H1 (cell line): ENCODE measurements around the gene SEC11A. TPM values are rescaled to one million over a fixed set of nuclear protein-coding genes. Genes with fewer than 3 reads are reported as not detected.

Source experiments
- BCL11A ChIP-seq, 2 experiments: IDR thresholded peaks; one replicate each; pipeline ENCODE4 v1.6.1; 2011; ENCODE audit warnings: low read depth in 2 of 2, low read length in 2 of 2, mild to moderate bottlenecking in 2 of 2
- BRCA1 ChIP-seq: IDR thresholded peaks from 2 replicates; pipeline ENCODE4 v1.6.1; 2012; ENCODE audit warnings: low read depth, low read length, improper control_type of control experiment
- CHD2 ChIP-seq: IDR thresholded peaks from 2 replicates; pipeline ENCODE4 v1.6.1; 2012; ENCODE audit warnings: low read length, improper control_type of control experiment
- CREB1 ChIP-seq: IDR thresholded peaks from 2 replicates; pipeline ENCODE4 v1.6.1; 2012; ENCODE audit warnings: inconsistent platforms
- EP300 ChIP-seq, 2 experiments: IDR thresholded peaks; 1 replicate in 1 of 2; 2 replicates in 1 of 2; pipeline ENCODE4 v1.6.1; 2011 to 2012; ENCODE audit warnings: low read depth in 2 of 2, low read length in 2 of 2, mild to moderate bottlenecking in 2 of 2, borderline replicate concordance in 1 of 2, inconsistent platforms in 1 of 2, moderate library complexity in 1 of 2
- EZH2 ChIP-seq: fragments of 200-600 bp; sonication (generic); IDR thresholded peaks from 2 replicates; pipeline ENCODE4 v1.7.1; 2012; ENCODE audit warnings: low read depth, mild to moderate bottlenecking, moderate library complexity, low read length, inconsistent platforms; ENCODE audit not compliant: severe bottlenecking
- GTF2F1 ChIP-seq: IDR thresholded peaks from 2 replicates; pipeline ENCODE4 v1.6.1; 2012; ENCODE audit warnings: low read depth, low read length, improper control_type of control experiment, borderline replicate concordance
- HDAC6 ChIP-seq: IDR thresholded peaks from one replicate; pipeline ENCODE4 v1.7.1; 2012; ENCODE audit warnings: low read depth, mild to moderate bottlenecking, inconsistent platforms, low read length, moderate library complexity
- JUN ChIP-seq: IDR thresholded peaks from 2 replicates; pipeline ENCODE4 v1.6.1; 2011; ENCODE audit warnings: low read depth, mild to moderate bottlenecking, improper control_type of control experiment, low read length
- KDM1A ChIP-seq: fragments of 200-600, 300-600 bp; sonication (generic); IDR thresholded peaks from 2 replicates; pipeline ENCODE4 v1.7.1; 2016; ENCODE audit warnings: mild to moderate bottlenecking, low read length, borderline replicate concordance
- PHF8 ChIP-seq: fragments of 200-600 bp; sonication (generic); conservative IDR thresholded peaks from 2 replicates; pipeline ENCODE4 v1.7.1; 2012; ENCODE audit warnings: low read depth, mild to moderate bottlenecking, inconsistent platforms, low read length, moderate library complexity
- POLR2A ChIP-seq, 2 experiments: IDR thresholded peaks; 1 replicate in 1 of 2; 2 replicates in 1 of 2; pipeline ENCODE4 v1.6.1; 2011; ENCODE audit warnings: low read depth in 2 of 2, low read length in 2 of 2, mild to moderate bottlenecking in 2 of 2; ENCODE audit errors: control extremely low read depth in 1 of 2
- POLR2AphosphoS5 ChIP-seq: IDR thresholded peaks from 2 replicates; pipeline ENCODE4 v1.6.1; 2011; ENCODE audit warnings: low read depth, low read length
- RAD21 ChIP-seq, 2 experiments: IDR thresholded peaks in 1 of 2; conservative IDR thresholded peaks in 1 of 2; 2 replicates each; pipeline ENCODE4 v1.6.1; 2011; ENCODE audit warnings: low read depth in 2 of 2, low read length in 2 of 2, improper control_type of control experiment in 1 of 2, inconsistent platforms in 1 of 2, mild to moderate bottlenecking in 1 of 2, moderate library complexity in 1 of 2
- RBBP5 ChIP-seq: IDR thresholded peaks from 2 replicates; pipeline ENCODE4 v1.7.1; 2012; ENCODE audit warnings: low read depth, mild to moderate bottlenecking, inconsistent platforms, low read length, moderate library complexity, borderline replicate concordance
- SIRT6 ChIP-seq: IDR thresholded peaks from one replicate; pipeline ENCODE4 v1.7.1; 2012; ENCODE audit warnings: low read length, inconsistent platforms
- SIX5 ChIP-seq: IDR thresholded peaks from 2 replicates; pipeline ENCODE4 v1.6.1; 2011; ENCODE audit warnings: mild to moderate bottlenecking, low read depth, low read length
- TAF1 ChIP-seq: IDR thresholded peaks from 2 replicates; pipeline ENCODE4 v1.6.1; 2011; ENCODE audit warnings: mild to moderate bottlenecking, low read depth, low read length
- polyA plus RNA-seq, 7 experiments: library from polyadenylated mRNA; depleted of rRNA in 3 of 7; stranded (reverse) in 5 of 7; unstranded in 2 of 7; fragments of >200 nt in 5 of 7; fragments of 200-250 nt in 2 of 7; gene quantifications; 1 replicate in 5 of 7; 2 replicates in 1 of 7; 4 replicates in 1 of 7; pipeline versions ENCODE4 v1.2.1 to v1.2.3, GENCODE V29; 2011 to 2013; ENCODE audit warnings: missing spikeins in 2 of 7, mixed read lengths in 2 of 7
- total RNA-seq: library from RNA; stranded (reverse); fragmentation: NEBNext Ultra II Directional; extraction: Animal tissue kit (Norgen Biotek cat#: 25700); gene quantifications from 2 replicates; pipeline ENCODE4 v1.2.1, GENCODE V29; 2021
- TF ChIP-seq, protein P1 (sequence below): IDR thresholded peaks from 2 replicates; pipeline ENCODE4 v1.6.1; 2012; ENCODE audit warnings: low read length, inconsistent platforms
- TF ChIP-seq, protein P2 (sequence below), 3 experiments: IDR thresholded peaks; 1 replicate in 2 of 3; 2 replicates in 1 of 3; pipeline versions ENCODE4 v1.5.1 to v1.6.1; 2011; ENCODE audit warnings: low read length in 3 of 3, mild to moderate bottlenecking in 3 of 3, inconsistent platforms in 2 of 3, low read depth in 1 of 3, moderate library complexity in 1 of 3; ENCODE audit not compliant: insufficient read depth in 1 of 3; ENCODE audit errors: control extremely low read depth in 1 of 3

SEC11A gene
- total and polyA plus RNA-seq, 2 of the 8 experiments (the other 6 are each of a cell fraction or from before 2014, with no cell fraction given) = 268 to 316 TPM

DNA sequence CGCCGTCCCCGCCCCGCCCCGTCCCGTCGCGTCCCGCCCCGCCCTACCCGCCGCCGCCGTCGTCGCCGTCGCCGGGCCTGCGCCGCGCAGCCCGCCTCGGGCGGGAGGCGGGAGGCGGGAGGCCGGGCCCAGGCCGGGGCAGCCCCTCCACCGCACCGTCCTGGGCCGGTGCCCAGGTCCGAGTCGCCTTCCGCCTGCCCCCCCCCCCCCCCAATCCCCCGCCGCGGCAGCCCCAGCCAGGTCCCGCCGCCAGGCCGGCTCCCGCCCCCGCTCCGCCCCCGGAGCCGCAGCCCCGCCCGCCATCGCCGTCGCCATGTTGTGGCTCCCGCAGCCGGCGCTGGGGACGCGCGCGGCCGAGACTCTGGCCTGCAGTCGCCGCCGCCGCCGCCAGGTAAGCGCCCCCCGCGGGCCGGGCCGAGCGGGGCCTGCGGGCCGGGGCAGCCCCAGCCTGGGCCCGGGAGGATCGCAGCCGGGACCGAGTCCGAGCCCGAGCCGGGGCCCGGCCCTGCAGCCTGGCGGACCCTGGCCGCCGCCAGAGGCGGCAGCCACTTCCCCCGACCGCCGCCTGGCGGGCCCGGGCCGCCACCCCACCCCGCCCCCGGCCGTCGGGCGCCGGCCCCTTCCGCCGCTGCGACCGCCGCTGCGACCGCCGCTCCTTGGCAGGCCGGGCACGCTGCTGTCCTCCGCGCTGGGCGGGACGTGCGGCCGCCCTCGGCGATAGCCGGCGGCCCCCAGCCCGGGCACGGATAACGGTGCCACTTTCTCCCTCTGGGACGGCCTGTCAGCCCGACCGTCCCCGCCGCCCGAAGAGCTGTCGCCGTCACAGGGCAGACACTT lies 32.6 kb upstream of the SEC11A start, which contains the start of gene ZNF592 (continued):
- TF ChIP-seq GTF2F1 (no peak), SIX5 (no peak), JUN (no peak), PHF8 (peak; percentile 72), SIRT6 (no peak), RAD21 (IDR thresholded peaks at IDR 0.05 in 1 of 2, conservative IDR thresholded peaks at IDR 0.05 in 1 of 2; ENCODE audit: low read depth in 2 of 2, low read length in 2 of 2) (peak in 1 of 2 experiments; percentile 16; a peak in 1 of 4 replicates), HDAC6 (no peak), CREB1 (no peak), RBBP5 (no peak), EP300 (IDR thresholded peaks at IDR 0.05; ENCODE audit: borderline replicate concordance in 1 of 2, low read depth in 2 of 2, low read length in 2 of 2) (0 out of 3 replicates have a peak, but pooled peaks of 1 of the 2 experiments have one; percentile 23), POLR2AphosphoS5 (no peak), CHD2 (no peak), BRCA1 (no peak), EZH2 (no peak), POLR2A (IDR thresholded peaks at IDR 0.05; ENCODE audit: control extremely low read depth in 1 of 2, low read depth in 2 of 2, low read length in 2 of 2) (peak in 1 of 2 experiments; percentile 54; a peak in 2 of 3 replicates), KDM1A (no peak), BCL11A (IDR thresholded peaks at IDR 0.05; ENCODE audit: low read depth in 2 of 2, low read length in 2 of 2) (no peak), TAF1 (0 out of 2 replicates have a peak, but pooled peaks have one; percentile 44)
- TF ChIP-seq, protein P1, sequence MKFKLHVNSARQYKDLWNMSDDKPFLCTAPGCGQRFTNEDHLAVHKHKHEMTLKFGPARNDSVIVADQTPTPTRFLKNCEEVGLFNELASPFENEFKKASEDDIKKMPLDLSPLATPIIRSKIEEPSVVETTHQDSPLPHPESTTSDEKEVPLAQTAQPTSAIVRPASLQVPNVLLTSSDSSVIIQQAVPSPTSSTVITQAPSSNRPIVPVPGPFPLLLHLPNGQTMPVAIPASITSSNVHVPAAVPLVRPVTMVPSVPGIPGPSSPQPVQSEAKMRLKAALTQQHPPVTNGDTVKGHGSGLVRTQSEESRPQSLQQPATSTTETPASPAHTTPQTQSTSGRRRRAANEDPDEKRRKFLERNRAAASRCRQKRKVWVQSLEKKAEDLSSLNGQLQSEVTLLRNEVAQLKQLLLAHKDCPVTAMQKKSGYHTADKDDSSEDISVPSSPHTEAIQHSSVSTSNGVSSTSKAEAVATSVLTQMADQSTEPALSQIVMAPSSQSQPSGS = no peak
- TF ChIP-seq, protein P2, sequence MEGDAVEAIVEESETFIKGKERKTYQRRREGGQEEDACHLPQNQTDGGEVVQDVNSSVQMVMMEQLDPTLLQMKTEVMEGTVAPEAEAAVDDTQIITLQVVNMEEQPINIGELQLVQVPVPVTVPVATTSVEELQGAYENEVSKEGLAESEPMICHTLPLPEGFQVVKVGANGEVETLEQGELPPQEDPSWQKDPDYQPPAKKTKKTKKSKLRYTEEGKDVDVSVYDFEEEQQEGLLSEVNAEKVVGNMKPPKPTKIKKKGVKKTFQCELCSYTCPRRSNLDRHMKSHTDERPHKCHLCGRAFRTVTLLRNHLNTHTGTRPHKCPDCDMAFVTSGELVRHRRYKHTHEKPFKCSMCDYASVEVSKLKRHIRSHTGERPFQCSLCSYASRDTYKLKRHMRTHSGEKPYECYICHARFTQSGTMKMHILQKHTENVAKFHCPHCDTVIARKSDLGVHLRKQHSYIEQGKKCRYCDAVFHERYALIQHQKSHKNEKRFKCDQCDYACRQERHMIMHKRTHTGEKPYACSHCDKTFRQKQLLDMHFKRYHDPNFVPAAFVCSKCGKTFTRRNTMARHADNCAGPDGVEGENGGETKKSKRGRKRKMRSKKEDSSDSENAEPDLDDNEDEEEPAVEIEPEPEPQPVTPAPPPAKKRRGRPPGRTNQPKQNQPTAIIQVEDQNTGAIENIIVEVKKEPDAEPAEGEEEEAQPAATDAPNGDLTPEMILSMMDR (IDR thresholded peaks at IDR 0.05; ENCODE audit: control extremely low read depth in 1 of 3, insufficient read depth in 1 of 3, low read depth in 1 of 3, low read length in 3 of 3) = peak in 2 of 3 experiments; percentile 13 to 30; a peak in 3 of 4 replicates
